HG02970 (cell line): ENCODE data around the gene ANO1.

Experiments used
- ATAC-seq: cut with Tn5 transposase; IDR thresholded peaks from one replicate; pipeline ENCODE4 v1.9.1; 2021; ENCODE audit warnings: mild to moderate bottlenecking, moderate library complexity, moderate number of reproducible peaks; ENCODE audit not compliant: unreplicated experiment, low FRiP score

ANO1 gene

GRCh38 chr11:70072461-70072860 lies 5.7 kb upstream of the ANO1 start:
- ATAC-seq: no peak

GRCh38 chr11:70072861-70073755 lies 5.0 kb upstream of the ANO1 start:
- ATAC-seq: no peak

- no peak for ATAC-seq
Observed at GRCh38 chr11:70073871-70074371, 4.2 kb upstream of the ANO1 start.

GRCh38 chr11:70074746-70075145 lies 3.4 kb upstream of the ANO1 start:
- ATAC-seq: no peak

- ATAC-seq: no peak
Observed at GRCh38 chr11:70075836-70076235, 2.3 kb upstream of the ANO1 start.

GRCh38 chr11:70076461-70076931 lies 1.6 kb upstream of the ANO1 start:
- no peak for ATAC-seq

GRCh38 chr11:70077411-70078094 lies 564 bp upstream of the ANO1 start:
- no peak for ATAC-seq

GRCh38 chr11:70078781-70079616 lies 882 bp downstream of the ANO1 start:
- no peak for ATAC-seq

GRCh38 chr11:70079691-70080090 lies 1.6 kb downstream of the ANO1 start:
- ATAC-seq: no peak

- ATAC-seq: no peak
Observed at GRCh38 chr11:70080763-70081162, 2.6 kb downstream of the ANO1 start.

GRCh38 chr11:70082829-70083228 lies 4.7 kb downstream of the ANO1 start:
- no peak for ATAC-seq

- ATAC-seq: no peak
Observed at GRCh38 chr11:70084046-70084984, 6.2 kb downstream of the ANO1 start.

- ATAC-seq: no peak
Observed at GRCh38 chr11:70085815-70086769, 8.0 kb downstream of the ANO1 start.

- ATAC-seq: no peak
Observed at GRCh38 chr11:70087446-70088167, 9.5 kb downstream of the ANO1 start.

GRCh38 chr11:70088735-70089250 lies 10.7 kb downstream of the ANO1 start:
- no peak for ATAC-seq

- ATAC-seq: no peak
Observed at GRCh38 chr11:70089631-70090030, 11.5 kb downstream of the ANO1 start.

- ATAC-seq: no peak
Observed at GRCh38 chr11:70090961-70091381, 12.9 kb downstream of the ANO1 start.
